Stimulated activated CD4-positive, alpha-beta T cell treated with anti-CD3 and anti-CD28 coated beads, Interleukin-4, amount 100 ng/mL, for 1 hour (primary cell): ENCODE data around the gene COPB1.
A peak's percentile ranks its signal among the peaks of the same experiment; 100 is the strongest.

Experiments
- DNase-seq: peaks from one replicate; pipeline ENCODE4 v3.0.0-alpha.2; 2020

COPB1 gene

DNA sequence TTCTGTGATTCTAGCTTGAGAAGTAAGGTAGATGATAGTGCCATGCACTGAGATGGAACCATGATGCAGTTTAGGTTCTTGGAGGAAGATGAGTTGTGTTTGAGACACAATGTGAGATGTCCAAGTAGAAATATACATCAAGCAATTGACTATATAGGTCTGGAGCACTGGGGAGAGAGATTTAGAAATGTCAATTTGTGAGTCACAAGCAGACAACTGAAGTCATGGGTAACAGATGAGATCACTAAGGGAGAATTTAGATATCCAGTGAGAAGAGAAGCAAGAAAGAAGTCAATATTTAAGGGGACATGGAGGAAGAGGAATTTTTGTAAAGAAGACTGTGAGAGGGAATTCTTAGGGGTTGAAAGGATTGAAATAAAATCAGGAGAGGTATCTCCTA lies 75.5 kb downstream of the COPB1 start:
- DNase-seq: no peak

DNA sequence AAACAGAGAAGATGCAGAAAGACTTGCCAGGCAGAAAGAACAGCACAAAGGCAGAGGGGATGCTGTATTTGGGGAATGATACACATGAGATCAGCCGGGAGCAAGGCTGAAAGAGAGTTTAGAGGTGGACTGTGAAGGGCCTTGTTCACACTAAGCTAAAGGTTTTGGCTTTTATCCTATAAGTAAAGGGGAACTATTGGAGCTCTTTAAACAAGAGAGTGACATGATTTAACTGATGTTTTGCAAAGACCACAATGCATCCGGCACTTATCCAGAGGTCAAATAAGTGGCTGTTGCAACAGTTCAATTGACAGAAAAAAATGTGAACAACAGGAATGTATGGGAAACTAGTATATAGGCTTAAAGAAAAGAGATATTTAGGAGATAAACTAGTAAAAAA lies 76.0 kb downstream of the COPB1 start:
- DNase-seq: no peak

GRCh38 chr11:14422814-14423182 lies 76.8 kb downstream of the COPB1 start:
- DNase-seq: no peak

DNA sequence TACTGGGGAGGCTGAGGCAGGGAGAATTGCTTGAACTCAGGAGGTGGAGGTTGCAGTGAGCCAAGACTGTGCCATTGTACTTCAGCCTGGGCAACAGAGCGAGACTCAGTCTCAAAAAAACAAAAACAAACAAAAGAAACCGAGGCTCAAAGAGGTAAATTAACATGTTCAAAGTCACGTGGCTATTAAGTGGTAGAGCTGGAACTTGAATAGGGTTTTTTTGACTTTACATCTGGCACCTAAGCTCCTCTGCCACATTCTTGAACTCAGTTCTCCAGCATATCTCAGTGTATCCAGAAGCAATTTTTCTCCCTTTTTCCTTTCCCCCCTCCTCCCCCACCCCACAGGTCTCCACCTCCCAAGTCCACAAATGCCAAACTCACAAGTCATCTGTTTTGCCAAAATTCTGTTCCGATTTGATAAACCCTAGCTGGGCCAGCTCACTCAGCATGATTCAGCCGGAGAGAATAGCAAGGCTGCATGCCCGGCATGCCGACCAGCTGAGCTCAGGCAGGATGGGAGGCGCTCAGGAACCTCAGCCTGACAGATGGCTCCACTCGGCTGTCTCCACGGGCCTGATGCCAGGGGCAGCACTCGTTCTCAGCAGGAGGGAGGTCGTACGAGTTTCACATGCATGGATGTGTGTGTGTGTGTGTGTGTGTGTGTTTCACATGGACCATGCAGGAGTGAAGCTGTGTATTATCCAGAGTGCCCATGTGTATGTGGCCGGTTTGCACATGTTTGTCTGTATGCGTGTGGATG lies 77.4 kb downstream of the COPB1 start:
- no peak for DNase-seq

GRCh38 chr11:14420223-14420622 lies 79.4 kb downstream of the COPB1 start:
- no peak for DNase-seq

DNA sequence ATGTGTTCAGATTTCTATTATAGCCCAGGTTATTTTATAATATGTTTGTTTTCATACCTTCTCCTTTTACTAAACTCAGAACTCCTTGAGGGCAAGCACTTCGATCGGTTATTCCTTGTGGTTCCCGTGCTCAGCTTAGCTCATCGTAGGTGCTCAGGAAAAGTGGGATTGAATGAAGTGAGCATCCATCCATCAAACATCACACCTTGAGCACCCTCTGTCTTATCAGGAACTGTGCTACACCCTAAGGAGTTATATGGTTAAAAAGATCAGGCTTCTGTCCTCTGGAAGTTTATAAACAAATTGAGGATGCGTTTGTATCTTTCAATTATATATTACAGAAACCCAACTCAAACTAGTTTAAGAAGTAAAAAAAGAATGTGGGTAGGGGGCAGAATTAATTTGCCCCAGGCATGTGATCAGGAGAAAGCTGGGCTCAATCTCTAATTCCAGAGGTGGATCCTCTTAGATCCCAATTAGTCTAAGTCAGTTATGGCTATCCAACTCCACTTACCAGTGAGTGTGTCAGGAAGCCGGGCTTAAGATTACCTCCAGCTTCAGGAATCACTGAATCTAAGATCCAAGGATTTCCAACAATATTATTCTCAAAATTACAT lies 80.7 kb downstream of the COPB1 start:
- no peak for DNase-seq

GRCh38 chr11:14417617-14418374 lies 81.8 kb downstream of the COPB1 start:
- DNase-seq: no peak

DNA sequence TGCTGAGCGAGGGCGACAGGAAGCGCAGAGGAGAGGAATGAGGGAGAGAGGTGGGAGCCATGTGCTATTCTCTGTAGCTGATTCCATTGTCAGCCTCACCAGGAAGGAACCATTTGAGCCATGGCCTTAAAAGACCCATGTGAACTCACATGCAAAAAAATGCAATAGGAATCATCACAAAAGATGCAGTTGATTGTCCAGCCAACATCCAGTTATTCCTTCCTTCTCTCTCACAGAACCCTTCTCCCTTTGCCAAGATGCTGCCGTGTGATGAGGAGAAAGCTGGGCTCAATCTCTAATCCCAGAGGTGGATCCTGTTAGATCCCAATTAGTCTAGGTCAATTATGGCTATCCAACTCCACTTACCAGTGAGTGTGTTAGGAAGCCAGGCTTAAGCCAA lies 82.4 kb downstream of the COPB1 start:
- DNase-seq: no peak

DNA sequence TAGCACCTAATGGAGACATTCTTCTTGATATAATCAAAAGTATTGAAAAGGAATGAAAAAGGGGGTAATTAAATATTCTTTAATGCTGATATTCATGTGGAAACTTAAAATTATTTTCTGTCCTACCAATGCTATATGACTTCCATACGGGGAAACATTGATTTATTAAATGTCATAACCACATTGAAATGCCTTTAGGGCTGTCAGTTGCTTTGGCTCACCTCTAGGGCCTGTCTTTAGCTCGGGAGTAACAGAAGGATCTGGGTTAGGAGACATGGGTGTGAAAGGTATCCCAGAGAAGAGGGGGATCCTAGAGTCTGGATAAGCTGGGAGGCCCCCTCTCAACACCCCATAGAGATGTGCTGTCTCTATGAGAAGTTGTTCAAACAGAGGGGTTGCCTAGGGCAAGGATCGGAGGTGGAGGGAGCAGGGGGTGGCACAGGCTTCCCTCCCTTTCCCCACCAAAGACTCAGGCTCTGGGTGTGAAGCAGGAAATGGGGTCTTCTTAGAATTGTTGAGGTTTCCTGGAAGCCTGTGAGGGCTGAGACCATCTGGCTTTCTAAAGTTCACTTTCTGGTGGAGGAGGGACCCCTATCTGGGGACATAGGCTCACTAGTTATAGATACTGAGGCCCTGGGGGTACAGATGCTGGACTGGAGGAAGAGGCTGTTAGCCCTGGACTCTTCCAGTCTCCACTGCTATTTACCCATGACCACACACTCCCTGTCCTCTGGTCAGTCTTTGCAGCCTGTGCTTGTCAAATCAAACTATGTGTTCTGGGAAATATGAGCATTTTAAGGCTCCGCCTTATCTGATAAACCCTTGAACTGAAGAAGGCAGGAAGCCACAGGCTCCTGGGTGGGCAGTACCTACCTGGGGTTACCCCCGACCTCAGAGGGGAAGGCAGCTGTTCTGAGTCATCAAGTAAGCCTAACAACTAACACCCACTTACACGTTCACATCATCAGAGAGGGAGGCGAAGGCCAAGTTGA lies 84.8 kb downstream of the COPB1 start:
- DNase-seq: peak; percentile 65

- DNase-seq: no peak
Observed at GRCh38 chr11:14413307-14414069, 86.1 kb downstream of the COPB1 start.

- DNase-seq: no peak
Observed at GRCh38 chr11:14411818-14412217, 87.8 kb downstream of the COPB1 start.

DNA sequence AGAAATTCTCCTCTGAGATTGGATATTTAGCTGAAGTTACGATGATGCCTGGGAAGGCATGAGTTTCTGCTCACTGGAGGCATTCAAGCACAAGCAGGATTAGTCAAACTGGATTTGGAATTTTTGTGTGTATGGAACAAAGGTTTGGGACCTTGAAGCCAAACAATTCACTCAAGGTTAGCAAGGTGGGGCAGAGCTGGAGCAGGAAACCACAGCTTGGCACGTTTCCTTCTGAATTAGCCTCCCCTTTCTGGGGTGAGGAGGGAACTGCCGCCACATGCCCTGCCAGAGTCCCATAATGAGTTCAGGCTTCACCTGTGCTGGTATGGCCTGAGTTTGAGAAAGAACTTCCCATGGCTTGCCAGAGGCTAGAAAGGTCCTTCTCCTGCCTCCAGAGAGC lies 89.7 kb downstream of the COPB1 start:
- no peak for DNase-seq

DNA sequence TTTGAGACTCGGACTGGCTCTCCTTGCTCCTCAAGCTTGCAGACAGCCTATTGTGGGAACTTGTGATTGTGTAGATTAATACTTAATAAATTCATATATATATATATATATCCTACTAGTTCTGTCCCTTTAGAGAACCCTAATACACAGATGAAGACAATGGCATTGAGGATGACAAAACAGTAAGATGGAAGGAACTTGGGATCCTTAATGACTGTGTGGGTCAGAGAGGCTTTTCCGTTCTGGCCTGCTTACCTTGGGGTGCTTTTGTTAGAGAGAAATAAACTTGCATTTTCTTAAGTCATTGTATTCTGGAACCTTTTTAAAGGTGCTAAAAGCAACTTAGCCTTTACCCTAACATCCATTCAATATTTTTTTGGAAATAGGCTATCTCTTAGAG lies 91.0 kb downstream of the COPB1 start:
- no peak for DNase-seq
